GM12891 (cell line): ENCODE measurements around the gene FGD3.

ENCODE experiments used
- DNase-seq: peaks from one replicate; pipeline ENCODE4 v3.0.0; 2011; ENCODE audit warnings: low spot score; ENCODE audit not compliant: insufficient read length
- FAIRE-seq: peaks from 2 replicates; lab custom pipeline; 2011; peaks lifted over from hg19 to GRCh38; lab: Jason Lieb, UNC
- PAX5 ChIP-seq: IDR thresholded peaks from 2 replicates; pipeline ENCODE4 v1.6.1; 2011; ENCODE audit warnings: low read length, moderate library complexity, mild to moderate bottlenecking; ENCODE audit not compliant: insufficient read depth, severe bottlenecking
- POLR2A ChIP-seq: IDR thresholded peaks from 2 replicates; pipeline ENCODE4 v1.6.1; 2011; ENCODE audit warnings: low read depth, low read length, control low read depth
- POLR2AphosphoS5 ChIP-seq: IDR thresholded peaks from 2 replicates; pipeline ENCODE4 v1.6.1; 2011; ENCODE audit warnings: low read depth, low read length, control low read depth
- POU2F2 ChIP-seq: IDR thresholded peaks from 2 replicates; pipeline ENCODE4 v1.6.1; 2011; ENCODE audit warnings: low read depth, mild to moderate bottlenecking, control low read depth, low read length, moderate library complexity
- SPI1 ChIP-seq: IDR thresholded peaks from 2 replicates; pipeline ENCODE4 v1.6.1; 2011; ENCODE audit warnings: low read depth, low read length, control low read depth
- TAF1 ChIP-seq: IDR thresholded peaks from 2 replicates; pipeline ENCODE4 v1.6.1; 2011; ENCODE audit warnings: low read depth, low read length, control low read depth

Gene FGD3

GRCh38 chr9:93051680-93052089 is 104.4 kb downstream of the FGD3 start:
- FAIRE-seq, result no peak

GRCh38 chr9:93052791-93053540 is 105.6 kb downstream of the FGD3 start:
- TF ChIP-seq PAX5 (no peak), POLR2AphosphoS5 (no peak), TAF1 (no peak), POU2F2 (no peak), POLR2A (no peak)
- DNase-seq, result no peak
- no peak for FAIRE-seq

More at GRCh38 chr9:93051680-93052089, 104.4 kb downstream of the FGD3 start:
- no peak for TF ChIP-seq POLR2AphosphoS5
- no peak for TF ChIP-seq POLR2A
- no peak for TF ChIP-seq TAF1
- TF ChIP-seq POU2F2, result no peak
- no peak for TF ChIP-seq SPI1
- TF ChIP-seq PAX5, result no peak
- DNase-seq, result no peak

GRCh38 chr9:93053781-93054331 is 106.5 kb downstream of the FGD3 start:
- no peak for DNase-seq
- TF ChIP-seq TAF1 (no peak), POU2F2 (no peak), POLR2A (no peak), POLR2AphosphoS5 (no peak), SPI1 (no peak), PAX5 (no peak)
- no peak for FAIRE-seq

GRCh38 chr9:93054758-93055704 is 107.7 kb downstream of the FGD3 start:
- no peak for DNase-seq
- FAIRE-seq, result no peak
- no peak for TF ChIP-seq SPI1
- no peak for TF ChIP-seq POU2F2
- no peak for TF ChIP-seq TAF1
- no peak for TF ChIP-seq POLR2A
- no peak for TF ChIP-seq POLR2AphosphoS5
- TF ChIP-seq PAX5, result no peak

- DNase-seq (no peak), FAIRE-seq (no peak)
- no peak for TF ChIP-seq SPI1
- TF ChIP-seq POLR2A, result no peak
- no peak for TF ChIP-seq PAX5
- TF ChIP-seq POU2F2, result no peak
Measured at GRCh38 chr9:93057042-93057702, 109.8 kb downstream of the FGD3 start.

- FAIRE-seq, result no peak
Measured at GRCh38 chr9:93057703-93058354, 110.5 kb downstream of the FGD3 start.

GRCh38 chr9:93058355-93059010 is 111.2 kb downstream of the FGD3 start, which contains the start of gene SUSD3:
Gene SUSD3 (plus strand): TSS chr9:93058701. CDS start chr9:93058743, 42 bp downstream.
- TF ChIP-seq PAX5 (no peak), TAF1 (no peak), POU2F2 (no peak)
- peak; percentile 97 for FAIRE-seq
- DNase-seq, result peak; percentile 77

More at GRCh38 chr9:93057703-93058354, 110.5 kb downstream of the FGD3 start:
- no peak for DNase-seq
- TF ChIP-seq SPI1 (no peak), TAF1 (no peak), POLR2A (no peak), POLR2AphosphoS5 (no peak), POU2F2 (no peak), PAX5 (no peak)

GRCh38 chr9:93059011-93059714 is 111.8 kb downstream of the FGD3 start:
- no peak for TF ChIP-seq PAX5
- no peak for TF ChIP-seq POU2F2
- no peak for TF ChIP-seq POLR2A
- no peak for TF ChIP-seq SPI1
- no peak for TF ChIP-seq TAF1
- TF ChIP-seq POLR2AphosphoS5, result no peak
- no peak for DNase-seq
- no peak for FAIRE-seq
